K562 (cell line): ENCODE measurements around the gene PCYT1A. TPM values are rescaled to one million over a fixed set of nuclear protein-coding genes. Genes with fewer than 3 reads are reported as not detected.
A peak's percentile ranks its signal among the peaks of the same experiment; 100 is the strongest.

Experiments
- CLOCK ChIP-seq: fragments of 250-450 bp; sonication (Bioruptor Pico); IDR thresholded peaks from 2 replicates; pipeline ENCODE4 v1.4.0; 2020; ENCODE audit warnings: mild to moderate bottlenecking, moderate library complexity, borderline replicate concordance
- CREM ChIP-seq: IDR thresholded peaks from 2 replicates; pipeline ENCODE4 v1.6.1; 2014; ENCODE audit warnings: antibody characterized with exemption, low read depth
- CXXC5 ChIP-seq: fragments of 250-450 bp; sonication (Bioruptor Pico); IDR thresholded peaks from 2 replicates; pipeline ENCODE4 v1.8.0; 2022; ENCODE audit warnings: inconsistent platforms, mild to moderate bottlenecking, moderate library complexity
- GATA2 ChIP-seq: sonication (generic); formaldehyde crosslinking; IDR thresholded peaks from 2 replicates; pipeline ENCODE4 v1.4.0; 2020; ENCODE audit warnings: mild to moderate bottlenecking, missing genetic modification reagents
- MAFF ChIP-seq: IDR thresholded peaks from 2 replicates; pipeline ENCODE4 v1.6.1; 2012; ENCODE audit warnings: low read length, improper control_type of control experiment
- NCOA1 ChIP-seq: fragments of 450-650 bp; IDR thresholded peaks from 2 replicates; pipeline ENCODE4 v1.6.1; 2016; ENCODE audit warnings: low read depth
- NEUROD1 ChIP-seq: fragments of 150-350 bp; IDR thresholded peaks from 2 replicates; pipeline ENCODE4 v1.6.1; 2014; ENCODE audit warnings: borderline replicate concordance, low read length, low read depth; ENCODE audit not compliant: partially characterized antibody
- POLR2A ChIP-seq: fragments of 450-650 bp; conservative IDR thresholded peaks from 2 replicates; pipeline ENCODE4 v1.6.1; 2016
- RBBP5 ChIP-seq: fragments of 200-600 bp; sonication (generic); IDR thresholded peaks from 2 replicates; pipeline ENCODE4 v1.6.1; 2012; ENCODE audit warnings: borderline replicate concordance, mild to moderate bottlenecking, low read length, control low read depth, inconsistent platforms; ENCODE audit not compliant: insufficient read depth, poor library complexity, severe bottlenecking
- SOX6 ChIP-seq: fragments of 450-650 bp; IDR thresholded peaks from 2 replicates; pipeline ENCODE4 v1.6.1; 2014; ENCODE audit warnings: mild to moderate bottlenecking
- SPI1 ChIP-seq: IDR thresholded peaks from 2 replicates; pipeline ENCODE4 v1.6.1; 2011; ENCODE audit warnings: low read depth, low read length, control low read depth, borderline replicate concordance
- USF2 ChIP-seq: sonication (generic); formaldehyde crosslinking; IDR thresholded peaks from 2 replicates; pipeline ENCODE4 v1.5.0; 2020; ENCODE audit warnings: missing genetic modification reagents
- XRCC4 ChIP-seq: IDR thresholded peaks from one replicate; pipeline ENCODE4 v1.6.1; 2011; ENCODE audit not compliant: insufficient read depth, insufficient read length; ENCODE audit errors: extremely low read depth
- ZBTB5 ChIP-seq: fragments of 450-650 bp; IDR thresholded peaks from 2 replicates; pipeline ENCODE4 v1.6.1; 2017; ENCODE audit warnings: antibody characterized with exemption
- ZFPM2 ChIP-seq: fragments of 250-450 bp; sonication (Bioruptor Pico); IDR thresholded peaks from 2 replicates; pipeline ENCODE4 v1.5.1; 2022; ENCODE audit warnings: mild to moderate bottlenecking
- ZNF274 ChIP-seq: IDR thresholded peaks from 2 replicates; pipeline ENCODE4 v1.6.1; 2011; ENCODE audit warnings: low read depth, mild to moderate bottlenecking, low read length, moderate library complexity, borderline replicate concordance
- ZNF408 ChIP-seq: fragments of 250-450 bp; sonication (Bioruptor Pico); IDR thresholded peaks from 2 replicates; pipeline ENCODE4 v1.4.0; 2020; ENCODE audit warnings: low read depth, mild to moderate bottlenecking, moderate library complexity
- ZSCAN29 ChIP-seq: fragments of 450-650 bp; IDR thresholded peaks from 2 replicates; pipeline ENCODE4 v1.6.1; 2017
- polyA plus RNA-seq, 8 experiments: library from polyadenylated mRNA; depleted of rRNA in 4 of 8; stranded (reverse) in 5 of 8; unstranded in 3 of 8; fragments of >200 nt; fragmentation: Nextera tagmentation in 2 of 8; fragmentation: Illumina TruSeq in 1 of 8; extraction: Ambion mirVana in 2 of 8; extraction: Trizol in 1 of 8; gene quantifications; 2 replicates each; pipeline versions ENCODE4 v1.2.1 to v1.2.3, GENCODE V29; 2011 to 2014; ENCODE audit warnings: inconsistent platforms in 1 of 8, missing spikeins in 1 of 8
- total RNA-seq, 7 experiments: library from RNA; depleted of rRNA in 6 of 7; stranded (reverse); fragments of >200 nt in 6 of 7; fragmentation: Illumina TruSeq in 2 of 7; extraction: Trizol in 2 of 7; gene quantifications; 2 replicates each; pipeline versions ENCODE4 v1.2.1 to v1.2.3, GENCODE V29; 2011 to 2021; ENCODE audit warnings: low replicate concordance in 1 of 7
- TF ChIP-seq, protein P1 (sequence below): sonication (generic); formaldehyde crosslinking; IDR thresholded peaks from 2 replicates; pipeline ENCODE4 v1.8.1; 2023; ENCODE audit warnings: mild to moderate bottlenecking, missing genetic modification reagents
- TF ChIP-seq, protein P2 (sequence below), 2 experiments: IDR thresholded peaks; 2 replicates each; pipeline ENCODE4 v1.6.1; 2012; ENCODE audit warnings: improper control_type of control experiment in 2 of 2, low read depth in 2 of 2, low read length in 2 of 2, borderline replicate concordance in 1 of 2

PCYT1A gene
- total and polyA plus RNA-seq, 9 of the 15 experiments (the other 6 are each of a cell fraction or from before 2014, with no cell fraction given) = 13.4 to 62.8 (median 49.4) TPM

- TF ChIP-seq ZBTB5 (no peak), USF2 (CRISPR knock-in tag) (no peak), POLR2A (no peak), RBBP5 (no peak), CXXC5 (CRISPR knock-in tag) (no peak), NCOA1 (0 out of 2 replicates have a peak, but pooled peaks have one; percentile 41), GATA2 (CRISPR knock-in tag) (0 out of 2 replicates have a peak, but pooled peaks have one; percentile 41), ZNF408 (CRISPR knock-in tag) (no peak), ZNF274 (no peak), NEUROD1 (no peak), CREM (0 out of 2 replicates have a peak, but pooled peaks have one; percentile 17), XRCC4 (no peak), ZFPM2 (CRISPR knock-in tag) (no peak), MAFF (no peak), SOX6 (peak; percentile 44; the same call in 1 of the 2 replicates), SPI1 (no peak), ZSCAN29 (no peak), CLOCK (CRISPR knock-in tag) (no peak)
- TF ChIP-seq, protein P1, sequence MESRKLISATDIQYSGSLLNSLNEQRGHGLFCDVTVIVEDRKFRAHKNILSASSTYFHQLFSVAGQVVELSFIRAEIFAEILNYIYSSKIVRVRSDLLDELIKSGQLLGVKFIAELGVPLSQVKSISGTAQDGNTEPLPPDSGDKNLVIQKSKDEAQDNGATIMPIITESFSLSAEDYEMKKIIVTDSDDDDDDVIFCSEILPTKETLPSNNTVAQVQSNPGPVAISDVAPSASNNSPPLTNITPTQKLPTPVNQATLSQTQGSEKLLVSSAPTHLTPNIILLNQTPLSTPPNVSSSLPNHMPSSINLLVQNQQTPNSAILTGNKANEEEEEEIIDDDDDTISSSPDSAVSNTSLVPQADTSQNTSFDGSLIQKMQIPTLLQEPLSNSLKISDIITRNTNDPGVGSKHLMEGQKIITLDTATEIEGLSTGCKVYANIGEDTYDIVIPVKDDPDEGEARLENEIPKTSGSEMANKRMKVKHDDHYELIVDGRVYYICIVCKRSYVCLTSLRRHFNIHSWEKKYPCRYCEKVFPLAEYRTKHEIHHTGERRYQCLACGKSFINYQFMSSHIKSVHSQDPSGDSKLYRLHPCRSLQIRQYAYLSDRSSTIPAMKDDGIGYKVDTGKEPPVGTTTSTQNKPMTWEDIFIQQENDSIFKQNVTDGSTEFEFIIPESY = no peak
- TF ChIP-seq, protein P2, sequence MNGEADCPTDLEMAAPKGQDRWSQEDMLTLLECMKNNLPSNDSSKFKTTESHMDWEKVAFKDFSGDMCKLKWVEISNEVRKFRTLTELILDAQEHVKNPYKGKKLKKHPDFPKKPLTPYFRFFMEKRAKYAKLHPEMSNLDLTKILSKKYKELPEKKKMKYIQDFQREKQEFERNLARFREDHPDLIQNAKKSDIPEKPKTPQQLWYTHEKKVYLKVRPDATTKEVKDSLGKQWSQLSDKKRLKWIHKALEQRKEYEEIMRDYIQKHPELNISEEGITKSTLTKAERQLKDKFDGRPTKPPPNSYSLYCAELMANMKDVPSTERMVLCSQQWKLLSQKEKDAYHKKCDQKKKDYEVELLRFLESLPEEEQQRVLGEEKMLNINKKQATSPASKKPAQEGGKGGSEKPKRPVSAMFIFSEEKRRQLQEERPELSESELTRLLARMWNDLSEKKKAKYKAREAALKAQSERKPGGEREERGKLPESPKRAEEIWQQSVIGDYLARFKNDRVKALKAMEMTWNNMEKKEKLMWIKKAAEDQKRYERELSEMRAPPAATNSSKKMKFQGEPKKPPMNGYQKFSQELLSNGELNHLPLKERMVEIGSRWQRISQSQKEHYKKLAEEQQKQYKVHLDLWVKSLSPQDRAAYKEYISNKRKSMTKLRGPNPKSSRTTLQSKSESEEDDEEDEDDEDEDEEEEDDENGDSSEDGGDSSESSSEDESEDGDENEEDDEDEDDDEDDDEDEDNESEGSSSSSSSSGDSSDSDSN (IDR thresholded peaks at IDR 0.05; ENCODE audit: borderline replicate concordance in 1 of 2, low read depth in 2 of 2, low read length in 2 of 2) = no peak
These were observed 12.9 kb downstream of the PCYT1A start (continued) for GRCh38 chr3:196274585-196274984.
